Measurements from ENCODE around the gene PCDHGA4. TPM values are rescaled to one million over a fixed set of nuclear protein-coding genes. Genes with fewer than 3 reads are reported as not detected.
"Not testable (repeated sequence)": the region's sequence is repeated elsewhere in the genome, so short reads cannot be mapped to it uniquely, and the experiment has no call there.

PCDHGA4 gene
- total RNA-seq, 2 experiments from 2014 or later = 0.12 TPM; not detected in 1

DNA sequence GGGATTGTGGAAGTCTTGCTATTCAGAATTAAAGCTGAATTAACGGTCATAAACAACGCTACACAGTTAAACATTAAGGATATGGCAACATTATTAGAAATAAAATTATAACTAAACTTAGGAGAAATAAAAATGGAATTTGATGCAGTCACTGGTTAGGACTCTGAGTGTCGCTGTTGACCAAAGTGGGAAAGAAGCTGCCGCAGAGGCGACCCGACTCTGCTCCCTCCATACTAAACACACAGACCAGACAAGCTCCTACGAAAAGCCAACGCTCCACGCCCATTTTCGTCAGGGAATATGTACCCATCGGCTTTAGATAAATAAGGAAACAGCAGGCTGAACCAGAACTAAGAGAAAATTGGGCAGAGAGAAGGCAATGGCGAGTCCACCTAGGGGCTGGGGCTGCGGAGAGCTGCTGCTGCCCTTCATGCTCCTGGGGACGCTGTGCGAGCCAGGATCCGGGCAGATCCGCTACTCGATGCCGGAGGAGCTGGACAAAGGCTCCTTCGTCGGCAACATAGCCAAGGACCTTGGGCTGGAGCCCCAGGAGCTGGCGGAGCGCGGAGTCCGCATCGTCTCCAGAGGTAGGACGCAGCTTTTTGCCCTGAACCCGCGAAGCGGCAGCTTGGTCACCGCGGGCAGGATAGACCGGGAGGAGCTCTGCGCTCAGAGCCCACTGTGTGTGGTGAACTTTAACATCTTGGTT lies 9.3 kb downstream of the PCDHGA4 start, which contains the start of gene PCDHGA5:
Gene PCDHGA5, plus strand, starts transcription at position 211 of the 709 bp plus-strand sequence. Its CDS starts 169 bp downstream, at position 380.
- H3K36me3 Mint-ChIP-seq = peaks cover 37% of the 10 kb centered on the region
- H3K9me3 Mint-ChIP-seq = peaks cover 39% of the 10 kb centered on the region
- H3K4me1 Mint-ChIP-seq = peaks cover 5% of the 10 kb centered on the region
- H3K4me3 Mint-ChIP-seq = no peak within 1 kb of the TSS
- H3K27me3 Mint-ChIP-seq = peaks cover 93% of the 10 kb centered on the region
- DNase-seq = no peak
- no peak within 1 kb of the TSS for H3K27ac Mint-ChIP-seq

- no peak overlapping the region for H3K4me3 Mint-ChIP-seq
- peaks cover 4% of the 10 kb centered on the region for H3K4me1 Mint-ChIP-seq
- H3K27ac Mint-ChIP-seq = no peak overlapping the region
- peaks cover 92% of the 10 kb centered on the region for H3K27me3 Mint-ChIP-seq
- no peak for DNase-seq
- H3K9me3 Mint-ChIP-seq = peaks cover 31% of the 10 kb centered on the region
- H3K36me3 Mint-ChIP-seq = peaks cover 28% of the 10 kb centered on the region
These were observed 11.4 kb downstream of the PCDHGA4 start for GRCh38 chr5:141366016-141366896.

- Mint-ChIP-seq H3K4me3 (peak within 1 kb of the TSS; percentile 60), H3K4me1 (peaks cover 4% of the 10 kb centered on the region), H3K9me3 (peaks cover 29% of the 10 kb centered on the region), H3K36me3 (peaks cover 26% of the 10 kb centered on the region), H3K27ac (no peak within 1 kb of the TSS), H3K27me3 (peaks cover 93% of the 10 kb centered on the region)
- no peak for DNase-seq
These were observed 15.4 kb downstream of the PCDHGA4 start, which contains the start of gene PCDHGB3 for GRCh38 chr5:141369994-141370848. PCDHGB3 (plus strand) TSS chr5:141370242; CDS start chr5:141370395, 153 bp downstream.

- H3K4me1 Mint-ChIP-seq = peaks cover 4% of the 10 kb centered on the region
- H3K27ac Mint-ChIP-seq = no peak overlapping the region
- peaks cover 20% of the 10 kb centered on the region for H3K36me3 Mint-ChIP-seq
- H3K27me3 Mint-ChIP-seq = peaks cover 90% of the 10 kb centered on the region
- peaks cover 32% of the 10 kb centered on the region for H3K9me3 Mint-ChIP-seq
- no peak for DNase-seq
- H3K4me3 Mint-ChIP-seq = no peak overlapping the region
These were observed 17.0 kb downstream of the PCDHGA4 start for GRCh38 chr5:141371572-141372475.

DNA sequence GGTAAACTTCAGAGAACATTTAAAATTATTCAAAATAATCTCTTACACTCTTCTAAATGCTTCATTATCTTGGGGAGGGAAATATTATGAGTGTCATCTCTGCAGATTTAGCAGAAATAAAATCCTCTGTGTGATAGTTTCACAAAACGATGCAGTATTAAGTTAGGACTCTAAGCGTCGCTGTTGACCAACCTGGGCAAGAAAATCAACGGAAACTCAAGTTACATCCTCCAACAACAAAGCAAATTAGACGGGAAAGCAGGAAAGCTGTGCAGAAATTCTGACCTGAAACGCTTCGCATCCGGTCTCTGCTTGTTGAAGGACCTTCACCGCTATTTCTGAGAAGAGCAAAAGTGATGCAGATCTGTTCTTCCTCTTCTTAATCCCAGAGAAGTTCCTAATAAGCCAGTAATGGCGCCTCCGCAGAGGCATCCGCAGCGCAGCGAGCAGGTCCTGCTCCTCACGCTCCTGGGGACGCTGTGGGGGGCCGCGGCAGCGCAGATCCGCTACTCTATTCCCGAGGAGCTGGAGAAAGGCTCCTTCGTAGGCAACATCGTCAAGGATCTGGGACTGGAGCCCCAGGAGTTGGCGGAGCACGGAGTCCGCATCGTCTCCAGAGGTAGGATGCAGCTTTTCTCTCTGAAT lies 19.0 kb downstream of the PCDHGA4 start, which contains the start of gene PCDHGA6:
Gene PCDHGA6, plus strand, starts transcription at position 219 of the 645 bp plus-strand sequence. Its CDS starts 193 bp downstream, at position 412.
- no peak for DNase-seq
- Mint-ChIP-seq H3K36me3 (peaks cover 25% of the 10 kb centered on the region), H3K4me3 (no peak within 1 kb of the TSS), H3K4me1 (peaks cover 4% of the 10 kb centered on the region), H3K9me3 (peaks cover 37% of the 10 kb centered on the region), H3K27ac (no peak within 1 kb of the TSS), H3K27me3 (peaks cover 86% of the 10 kb centered on the region)

GRCh38 chr5:141374627-141375026 lies 19.8 kb downstream of the PCDHGA4 start:
- Mint-ChIP-seq H3K9me3 (peaks cover 39% of the 10 kb centered on the region), H3K4me1 (peaks cover 4% of the 10 kb centered on the region), H3K36me3 (peaks cover 25% of the 10 kb centered on the region), H3K27me3 (peaks cover 85% of the 10 kb centered on the region), H3K27ac (no peak overlapping the region), H3K4me3 (no peak overlapping the region)
- no peak for DNase-seq

DNA sequence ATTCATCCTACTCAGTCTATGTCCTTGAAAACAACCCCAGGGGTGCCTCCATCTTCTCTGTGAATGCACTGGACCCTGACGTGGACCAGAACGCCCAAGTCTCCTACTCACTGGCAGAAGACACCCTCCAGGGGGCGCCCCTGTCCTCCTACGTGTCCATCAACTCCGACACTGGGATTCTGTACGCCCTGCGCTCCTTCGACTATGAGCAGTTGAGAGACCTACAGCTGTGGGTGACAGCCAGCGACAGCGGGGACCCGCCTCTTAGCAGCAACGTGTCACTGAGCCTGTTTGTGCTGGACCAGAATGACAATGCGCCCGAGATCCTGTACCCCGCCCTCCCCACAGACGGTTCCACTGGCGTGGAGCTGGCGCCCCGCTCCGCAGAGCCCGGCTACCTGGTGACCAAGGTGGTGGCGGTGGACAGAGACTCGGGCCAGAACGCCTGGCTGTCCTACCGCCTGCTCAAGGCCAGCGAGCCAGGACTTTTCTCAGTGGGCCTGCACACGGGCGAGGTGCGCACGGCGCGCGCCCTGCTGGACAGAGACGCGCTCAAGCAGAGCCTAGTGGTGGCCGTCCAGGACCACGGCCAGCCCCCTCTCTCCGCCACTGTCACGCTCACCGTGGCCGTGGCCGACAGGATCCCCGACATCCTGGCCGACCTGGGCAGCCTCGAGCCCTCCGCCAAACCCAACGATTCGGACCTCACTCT lies 20.8 kb downstream of the PCDHGA4 start:
- Mint-ChIP-seq H3K36me3 (peaks cover 23% of the 10 kb centered on the region), H3K9me3 (peaks cover 37% of the 10 kb centered on the region), H3K27me3 (peaks cover 85% of the 10 kb centered on the region)
- not testable (repeated sequence) for H3K27ac Mint-ChIP-seq, DNase-seq, H3K4me3 Mint-ChIP-seq, H3K4me1 Mint-ChIP-seq

DNA sequence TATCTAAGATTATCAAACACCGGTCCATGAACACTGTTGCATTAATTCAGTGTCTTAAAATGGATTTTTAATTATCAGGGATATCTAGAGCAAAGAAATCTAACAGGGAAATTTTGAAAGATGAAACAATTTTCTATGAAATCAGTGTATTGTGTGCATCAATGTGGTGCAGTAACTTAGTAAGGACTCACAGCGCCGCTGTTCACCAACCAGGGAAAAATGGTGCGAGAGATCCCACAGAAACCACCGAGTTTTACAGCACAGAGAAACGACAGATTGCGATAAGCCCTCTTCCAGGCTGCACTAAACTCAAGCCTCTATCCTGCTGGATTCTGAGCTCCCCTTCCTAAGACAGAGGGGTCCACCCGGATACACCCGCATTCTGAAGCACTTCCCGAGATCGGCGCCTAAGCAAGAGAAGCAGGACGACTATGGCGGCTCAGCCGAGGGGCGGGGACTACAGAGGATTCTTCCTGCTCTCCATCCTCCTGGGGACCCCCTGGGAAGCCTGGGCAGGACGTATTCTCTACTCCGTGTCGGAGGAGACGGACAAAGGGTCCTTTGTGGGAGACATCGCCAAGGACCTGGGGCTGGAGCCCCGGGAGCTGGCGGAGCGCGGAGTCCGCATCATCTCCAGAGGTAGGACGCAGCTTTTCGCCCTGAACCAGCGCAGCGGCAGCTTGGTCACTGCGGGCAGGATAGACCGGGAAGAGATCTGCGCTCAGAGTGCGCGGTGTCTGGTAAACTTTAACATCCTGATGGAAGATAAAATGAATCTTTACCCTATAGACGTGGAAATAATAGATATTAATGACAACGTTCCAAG lies 27.9 kb downstream of the PCDHGA4 start, which contains the start of gene PCDHGA7:
Gene PCDHGA7, plus strand, starts transcription at position 274 of the 826 bp plus-strand sequence. Its CDS starts 158 bp downstream, at position 432.
- Mint-ChIP-seq H3K4me3 (peak within 1 kb of the TSS; percentile 59), H3K36me3 (peaks cover 2% of the 10 kb centered on the region), H3K9me3 (peaks cover 35% of the 10 kb centered on the region), H3K27me3 (peaks cover 88% of the 10 kb centered on the region), H3K4me1 (peaks cover 2% of the 10 kb centered on the region), H3K27ac (no peak within 1 kb of the TSS)
- no peak for DNase-seq

DNA sequence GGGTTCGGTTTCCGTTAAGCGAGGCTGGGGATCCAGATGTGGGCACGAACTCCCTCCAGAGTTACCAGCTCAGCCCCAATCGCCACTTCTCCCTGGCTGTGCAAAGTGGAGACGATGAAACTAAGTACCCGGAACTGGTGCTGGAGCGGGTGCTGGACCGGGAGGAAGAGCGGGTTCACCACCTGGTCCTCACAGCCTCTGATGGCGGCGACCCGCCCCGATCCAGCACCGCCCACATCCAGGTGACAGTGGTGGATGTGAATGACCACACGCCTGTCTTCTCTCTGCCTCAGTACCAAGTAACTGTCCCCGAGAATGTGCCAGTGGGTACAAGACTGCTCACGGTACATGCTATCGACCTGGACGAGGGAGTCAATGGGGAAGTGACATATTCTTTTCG lies 28.5 kb downstream of the PCDHGA4 start:
- Mint-ChIP-seq H3K27me3 (peaks cover 86% of the 10 kb centered on the region), H3K4me3 (no peak overlapping the region), H3K27ac (no peak overlapping the region), H3K4me1 (peaks cover 2% of the 10 kb centered on the region), H3K9me3 (peaks cover 38% of the 10 kb centered on the region), H3K36me3 (peaks cover 4% of the 10 kb centered on the region)
- no peak for DNase-seq

DNA sequence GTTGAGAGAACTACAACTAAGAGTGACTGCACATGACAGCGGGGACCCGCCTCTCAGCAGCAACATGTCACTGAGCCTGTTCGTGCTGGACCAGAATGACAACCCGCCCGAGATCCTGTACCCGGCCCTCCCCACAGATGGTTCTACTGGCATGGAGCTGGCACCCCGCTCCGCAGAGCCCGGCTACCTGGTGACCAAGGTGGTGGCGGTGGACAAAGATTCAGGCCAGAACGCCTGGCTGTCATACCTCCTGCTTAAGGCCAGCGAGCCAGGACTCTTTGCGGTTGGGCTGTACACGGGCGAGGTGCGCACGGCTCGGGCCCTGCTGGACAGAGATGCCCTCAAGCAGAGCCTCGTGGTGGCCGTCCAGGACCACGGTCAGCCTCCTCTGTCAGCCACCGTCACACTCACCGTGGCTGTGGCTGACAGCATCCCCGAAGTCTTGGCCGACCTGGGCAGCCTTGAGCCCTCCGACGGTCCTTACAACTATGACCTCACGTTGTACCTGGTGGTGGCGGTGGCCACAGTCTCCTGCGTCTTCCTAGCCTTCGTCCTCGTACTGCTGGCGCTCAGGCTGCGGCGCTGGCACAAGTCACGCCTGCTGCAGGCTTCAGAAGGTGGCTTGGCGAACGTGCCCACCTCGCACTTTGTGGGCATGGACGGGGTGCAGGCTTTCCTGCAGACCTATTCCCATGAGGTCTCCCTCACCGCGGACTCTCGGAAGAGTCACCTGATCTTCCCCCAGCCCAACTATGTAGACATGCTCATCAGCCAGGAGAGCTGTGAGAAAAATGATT lies 29.8 kb downstream of the PCDHGA4 start:
- H3K27me3 Mint-ChIP-seq = peaks cover 89% of the 10 kb centered on the region
- no peak for DNase-seq
- H3K9me3 Mint-ChIP-seq = peaks cover 41% of the 10 kb centered on the region
- no peak overlapping the region for H3K4me3 Mint-ChIP-seq
- peaks cover 13% of the 10 kb centered on the region for H3K36me3 Mint-ChIP-seq
- no peak overlapping the region for H3K27ac Mint-ChIP-seq
- peaks cover 2% of the 10 kb centered on the region for H3K4me1 Mint-ChIP-seq

DNA sequence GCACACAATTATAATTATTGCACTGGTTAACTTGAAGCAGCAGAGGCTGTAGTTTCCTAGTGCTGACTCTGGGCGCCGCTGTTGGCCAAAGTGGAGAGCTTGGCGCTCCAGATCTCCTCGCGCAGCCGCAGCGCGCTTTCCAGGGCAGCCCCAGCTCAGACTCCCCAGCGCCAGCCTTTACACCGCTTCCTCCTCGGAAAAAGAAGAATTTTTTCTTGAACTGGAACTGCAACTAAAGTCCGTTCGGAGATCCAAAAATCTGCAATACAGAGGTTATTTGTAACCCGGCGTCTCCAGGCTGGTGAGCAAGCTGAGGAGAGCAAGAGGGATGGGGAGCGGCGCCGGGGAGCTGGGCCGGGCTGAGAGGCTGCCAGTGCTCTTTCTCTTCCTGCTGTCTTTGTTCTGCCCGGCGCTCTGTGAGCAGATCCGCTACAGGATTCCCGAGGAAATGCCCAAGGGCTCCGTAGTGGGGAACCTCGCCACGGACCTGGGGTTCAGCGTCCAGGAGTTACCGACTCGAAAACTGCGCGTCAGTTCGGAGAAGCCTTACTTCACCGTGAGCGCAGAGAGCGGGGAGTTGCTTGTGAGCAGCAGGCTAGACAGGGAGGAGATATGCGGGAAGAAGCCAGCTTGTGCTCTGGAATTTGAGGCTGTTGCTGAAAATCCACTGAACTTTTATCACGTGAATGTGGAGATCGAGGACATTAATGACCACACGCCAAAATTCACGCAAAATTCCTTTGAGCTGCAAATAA lies 32.9 kb downstream of the PCDHGA4 start, which contains the start of gene PCDHGB4:
Gene PCDHGB4, plus strand, starts transcription at position 142 of the 755 bp plus-strand sequence. Its CDS starts 187 bp downstream, at position 329.
- DNase-seq, H3K27ac Mint-ChIP-seq, H3K4me1 Mint-ChIP-seq: not testable (repeated sequence)
- Mint-ChIP-seq H3K27me3 (peaks cover 85% of the 10 kb centered on the region), H3K36me3 (peaks cover 17% of the 10 kb centered on the region), H3K9me3 (peaks cover 47% of the 10 kb centered on the region), H3K4me3 (peak within 1 kb of the TSS; percentile 37)

Data from activated naive CD8-positive, alpha-beta T cell treated with anti-CD3 and anti-CD28 coated beads for 36 hours (primary cell).